HL-60 (cell line): Measurements from ENCODE around the gene FBXL20.
"Not testable (repeated sequence)": the region's sequence is repeated elsewhere in the genome, so short reads cannot be mapped to it uniquely, and the experiment has no call there.

Source experiments
- DNase-seq, 2 experiments: peaks; one replicate each; pipeline ENCODE4 v3.0.0-alpha.2; 2010 to 2020; ENCODE audit warnings: low read depth in 1 of 2, low spot score in 1 of 2
- H3K27ac ChIP-seq: fragments of 250-450 bp; sonication (Bioruptor Pico); replicated peaks from 2 replicates; pipeline ENCODE4 v1.5.1; 2020; ENCODE audit warnings: mild to moderate bottlenecking, moderate library complexity
- H3K27me3 ChIP-seq: fragments of 250-450 bp; sonication (Bioruptor Pico); 2 replicates; pipeline ENCODE4 v1.5.1; 2021; ENCODE audit warnings: mild to moderate bottlenecking, moderate library complexity; ENCODE audit not compliant: insufficient read depth, poor library complexity, severe bottlenecking
- H3K4me3 ChIP-seq: replicated peaks from 2 replicates; pipeline ENCODE4 v1.5.1; 2011; ENCODE audit warnings: mild to moderate bottlenecking, control low read depth, low read length; ENCODE audit not compliant: insufficient read depth
- GABPA ChIP-seq: IDR thresholded peaks from 2 replicates; pipeline ENCODE4 v1.6.1; 2012; ENCODE audit warnings: low read depth
- POLR2AphosphoS5 ChIP-seq: IDR thresholded peaks from 2 replicates; pipeline ENCODE4 v1.6.1; 2012; ENCODE audit warnings: low read depth
- SPI1 ChIP-seq: IDR thresholded peaks from 2 replicates; pipeline ENCODE4 v1.6.1; 2012; ENCODE audit warnings: low read depth, mild to moderate bottlenecking, borderline replicate concordance
- TF ChIP-seq, protein P1 (sequence below): IDR thresholded peaks from one replicate; pipeline ENCODE4 v1.5.1; 2011; ENCODE audit warnings: low read length, control low read depth, inconsistent platforms; ENCODE audit not compliant: insufficient read depth
- TF ChIP-seq, protein P2 (sequence below): IDR thresholded peaks from 2 replicates; pipeline ENCODE4 v1.6.1; 2012; ENCODE audit warnings: low read depth; ENCODE audit not compliant: insufficient replicate concordance

FBXL20 gene

DNA sequence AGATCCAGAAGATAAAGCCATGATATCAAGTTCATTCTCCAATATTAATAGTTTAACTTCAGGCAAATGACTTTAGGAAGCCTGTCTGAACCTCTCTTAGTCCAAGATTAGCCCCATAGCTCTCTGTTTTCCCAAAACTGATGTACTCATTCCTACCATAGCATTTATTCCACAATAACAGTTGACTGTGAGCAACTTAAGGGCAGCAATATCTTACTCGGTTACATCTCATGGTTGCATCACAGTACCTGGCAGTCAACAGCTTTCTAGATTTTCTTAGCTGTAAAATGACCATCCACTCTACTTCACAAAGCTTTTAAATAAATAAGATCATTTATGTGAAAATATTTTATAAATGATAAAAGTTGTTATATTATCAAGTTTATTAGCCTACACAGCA lies 117.5 kb downstream of the FBXL20 start:
- no peak overlapping the region for H3K4me3 ChIP-seq
- TF ChIP-seq, protein P1, sequence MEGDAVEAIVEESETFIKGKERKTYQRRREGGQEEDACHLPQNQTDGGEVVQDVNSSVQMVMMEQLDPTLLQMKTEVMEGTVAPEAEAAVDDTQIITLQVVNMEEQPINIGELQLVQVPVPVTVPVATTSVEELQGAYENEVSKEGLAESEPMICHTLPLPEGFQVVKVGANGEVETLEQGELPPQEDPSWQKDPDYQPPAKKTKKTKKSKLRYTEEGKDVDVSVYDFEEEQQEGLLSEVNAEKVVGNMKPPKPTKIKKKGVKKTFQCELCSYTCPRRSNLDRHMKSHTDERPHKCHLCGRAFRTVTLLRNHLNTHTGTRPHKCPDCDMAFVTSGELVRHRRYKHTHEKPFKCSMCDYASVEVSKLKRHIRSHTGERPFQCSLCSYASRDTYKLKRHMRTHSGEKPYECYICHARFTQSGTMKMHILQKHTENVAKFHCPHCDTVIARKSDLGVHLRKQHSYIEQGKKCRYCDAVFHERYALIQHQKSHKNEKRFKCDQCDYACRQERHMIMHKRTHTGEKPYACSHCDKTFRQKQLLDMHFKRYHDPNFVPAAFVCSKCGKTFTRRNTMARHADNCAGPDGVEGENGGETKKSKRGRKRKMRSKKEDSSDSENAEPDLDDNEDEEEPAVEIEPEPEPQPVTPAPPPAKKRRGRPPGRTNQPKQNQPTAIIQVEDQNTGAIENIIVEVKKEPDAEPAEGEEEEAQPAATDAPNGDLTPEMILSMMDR, result no peak
- no peak for TF ChIP-seq SPI1
- no peaks in the 10 kb centered on the region for H3K27me3 ChIP-seq
- H3K27ac ChIP-seq, result no peak overlapping the region
- DNase-seq, result no peak

DNA sequence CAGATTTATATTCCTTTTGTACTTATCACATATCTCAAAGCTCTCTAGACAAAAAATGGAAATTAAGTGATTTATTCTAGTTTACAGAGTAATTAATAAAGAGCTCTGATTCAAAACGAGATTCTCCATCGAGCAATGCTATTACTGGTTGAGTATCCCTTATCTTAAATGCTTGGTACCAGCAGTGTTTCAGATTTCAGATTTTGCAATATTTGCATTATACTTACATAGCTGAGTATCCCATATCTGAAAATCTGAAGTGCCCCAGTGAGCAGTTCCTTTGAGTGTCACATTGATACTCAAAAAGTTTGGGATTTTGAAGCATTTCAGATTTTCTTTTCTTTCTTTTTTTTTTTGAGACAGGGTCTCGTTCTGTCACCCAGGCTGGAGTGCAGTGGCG lies 118.3 kb downstream of the FBXL20 start:
- DNase-seq, result no peak
- H3K27ac ChIP-seq, result no peak overlapping the region
- H3K4me3 ChIP-seq, result no peak overlapping the region
- TF ChIP-seq POLR2AphosphoS5, result no peak
- TF ChIP-seq GABPA, result no peak
- no peaks in the 10 kb centered on the region for H3K27me3 ChIP-seq

DNA sequence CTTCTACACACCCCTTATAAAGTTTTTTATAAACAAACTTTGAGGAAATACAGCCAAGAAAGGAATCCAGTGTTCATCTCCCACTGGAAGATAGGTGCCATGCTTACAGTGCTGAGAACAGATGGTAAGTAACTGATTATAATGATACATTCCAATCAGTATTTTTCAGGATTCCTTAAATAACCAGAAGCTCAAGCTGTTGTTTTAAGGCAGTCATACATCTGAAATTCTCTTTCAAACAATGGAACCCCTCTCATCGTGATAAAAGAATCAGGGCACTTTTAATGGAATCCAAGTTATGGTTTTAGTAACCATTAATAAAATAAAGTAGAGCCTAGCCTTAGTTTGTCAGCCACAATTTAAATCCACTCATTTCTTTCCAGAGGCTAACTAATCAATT lies 119.6 kb downstream of the FBXL20 start:
- H3K27me3 ChIP-seq, result no peaks in the 10 kb centered on the region
- TF ChIP-seq GABPA (no peak), POLR2AphosphoS5 (no peak), SPI1 (no peak)
- TF ChIP-seq, protein P2, sequence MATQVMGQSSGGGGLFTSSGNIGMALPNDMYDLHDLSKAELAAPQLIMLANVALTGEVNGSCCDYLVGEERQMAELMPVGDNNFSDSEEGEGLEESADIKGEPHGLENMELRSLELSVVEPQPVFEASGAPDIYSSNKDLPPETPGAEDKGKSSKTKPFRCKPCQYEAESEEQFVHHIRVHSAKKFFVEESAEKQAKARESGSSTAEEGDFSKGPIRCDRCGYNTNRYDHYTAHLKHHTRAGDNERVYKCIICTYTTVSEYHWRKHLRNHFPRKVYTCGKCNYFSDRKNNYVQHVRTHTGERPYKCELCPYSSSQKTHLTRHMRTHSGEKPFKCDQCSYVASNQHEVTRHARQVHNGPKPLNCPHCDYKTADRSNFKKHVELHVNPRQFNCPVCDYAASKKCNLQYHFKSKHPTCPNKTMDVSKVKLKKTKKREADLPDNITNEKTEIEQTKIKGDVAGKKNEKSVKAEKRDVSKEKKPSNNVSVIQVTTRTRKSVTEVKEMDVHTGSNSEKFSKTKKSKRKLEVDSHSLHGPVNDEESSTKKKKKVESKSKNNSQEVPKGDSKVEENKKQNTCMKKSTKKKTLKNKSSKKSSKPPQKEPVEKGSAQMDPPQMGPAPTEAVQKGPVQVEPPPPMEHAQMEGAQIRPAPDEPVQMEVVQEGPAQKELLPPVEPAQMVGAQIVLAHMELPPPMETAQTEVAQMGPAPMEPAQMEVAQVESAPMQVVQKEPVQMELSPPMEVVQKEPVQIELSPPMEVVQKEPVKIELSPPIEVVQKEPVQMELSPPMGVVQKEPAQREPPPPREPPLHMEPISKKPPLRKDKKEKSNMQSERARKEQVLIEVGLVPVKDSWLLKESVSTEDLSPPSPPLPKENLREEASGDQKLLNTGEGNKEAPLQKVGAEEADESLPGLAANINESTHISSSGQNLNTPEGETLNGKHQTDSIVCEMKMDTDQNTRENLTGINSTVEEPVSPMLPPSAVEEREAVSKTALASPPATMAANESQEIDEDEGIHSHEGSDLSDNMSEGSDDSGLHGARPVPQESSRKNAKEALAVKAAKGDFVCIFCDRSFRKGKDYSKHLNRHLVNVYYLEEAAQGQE, result no peak
- TF ChIP-seq, protein P1, result no peak
- no peak overlapping the region for H3K27ac ChIP-seq
- no peak overlapping the region for H3K4me3 ChIP-seq
- DNase-seq, result no peak

DNA sequence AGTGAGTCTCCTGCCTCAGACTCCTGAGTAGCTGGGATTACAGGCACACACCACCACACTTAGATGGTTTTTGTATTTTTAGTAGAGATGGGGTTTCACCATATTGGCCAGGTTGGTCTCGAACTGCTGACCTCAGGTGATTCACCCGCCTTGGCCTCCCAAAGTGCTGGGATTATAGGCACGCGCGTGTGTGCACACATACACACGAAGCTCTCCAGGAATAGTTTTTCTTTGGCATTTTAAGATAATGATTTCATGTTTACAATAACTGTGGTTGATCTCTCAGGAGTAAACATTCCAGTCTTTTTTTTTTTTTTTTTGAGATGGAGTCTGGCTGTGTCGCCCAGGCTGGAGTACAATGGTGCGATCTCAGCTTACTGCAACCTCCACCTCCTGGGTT lies 123.2 kb downstream of the FBXL20 start:
- not testable (repeated sequence) for H3K27ac ChIP-seq

DNA sequence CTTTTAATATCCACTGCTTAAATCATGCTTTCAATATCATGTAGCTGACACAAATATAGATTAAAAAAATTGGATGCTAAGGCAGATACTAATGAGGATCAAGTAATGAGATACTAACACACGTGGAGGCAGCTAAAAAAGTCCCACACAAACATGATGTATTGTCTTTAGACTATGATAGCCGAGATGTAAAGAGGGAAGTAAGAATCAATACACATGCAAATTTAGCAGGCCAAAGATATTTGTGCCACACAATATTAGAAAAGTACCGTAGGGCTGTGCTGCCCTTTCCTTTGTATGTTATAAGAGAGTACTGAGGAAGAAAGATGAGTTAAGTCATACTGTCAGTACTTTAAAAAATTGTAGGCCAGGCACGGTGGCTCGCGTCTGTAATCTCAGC lies 124.3 kb downstream of the FBXL20 start:
- Histone ChIP-seq H3K4me3 (no peak overlapping the region), H3K27me3 (no peaks in the 10 kb centered on the region), H3K27ac (no peak overlapping the region)
- no peak for DNase-seq
- TF ChIP-seq, protein P2, result no peak
- TF ChIP-seq SPI1 (no peak), POLR2AphosphoS5 (no peak)
- TF ChIP-seq, protein P1, result no peak

More for the DNA sequence above, 123.2 kb downstream of the FBXL20 start:
- not testable (repeated sequence) for H3K4me3 ChIP-seq, H3K27me3 ChIP-seq, DNase-seq
